HG02610 (cell line): ENCODE measurements around the gene TTC39A.

Experiments
- ATAC-seq: cut with Tn5 transposase; IDR thresholded peaks from one replicate; pipeline ENCODE4 v1.9.1; 2021; ENCODE audit warnings: mild to moderate bottlenecking, moderate library complexity; ENCODE audit not compliant: unreplicated experiment

The TTC39A gene

DNA sequence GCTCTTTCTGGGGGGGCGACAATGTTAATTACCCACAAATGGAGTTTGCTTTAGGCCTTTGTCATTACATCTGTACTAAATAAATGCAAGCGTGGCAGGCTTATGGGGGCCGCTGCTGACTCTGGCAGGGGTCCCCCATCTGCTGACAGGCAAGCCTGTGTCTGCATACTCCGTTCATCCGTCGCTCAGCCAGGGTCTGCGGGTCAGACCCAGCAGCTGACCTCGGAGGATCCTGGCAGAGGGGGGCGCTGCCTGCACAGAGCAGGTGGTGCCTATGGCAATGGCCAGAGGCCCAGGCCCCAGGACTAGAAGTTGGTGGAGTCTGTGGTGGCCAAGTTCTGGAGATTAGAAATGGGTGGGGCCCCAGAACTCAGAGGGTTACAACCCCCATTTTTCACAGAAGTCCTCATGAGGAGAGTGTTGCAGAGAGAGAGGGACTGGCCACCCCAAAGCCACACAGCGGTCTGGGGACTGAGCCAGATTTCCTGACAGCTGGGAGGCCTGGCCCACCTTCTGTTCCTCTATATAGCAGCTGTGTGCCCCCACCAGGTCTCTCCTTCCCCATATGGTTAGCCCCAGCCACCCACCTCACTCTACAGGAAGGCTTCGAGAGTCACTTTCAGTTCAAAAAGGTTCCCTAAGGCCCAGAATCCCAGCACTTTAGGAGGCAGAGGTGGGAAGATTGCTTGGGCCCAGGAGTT is 31.0 kb downstream of the TTC39A start:
- no peak for ATAC-seq

DNA sequence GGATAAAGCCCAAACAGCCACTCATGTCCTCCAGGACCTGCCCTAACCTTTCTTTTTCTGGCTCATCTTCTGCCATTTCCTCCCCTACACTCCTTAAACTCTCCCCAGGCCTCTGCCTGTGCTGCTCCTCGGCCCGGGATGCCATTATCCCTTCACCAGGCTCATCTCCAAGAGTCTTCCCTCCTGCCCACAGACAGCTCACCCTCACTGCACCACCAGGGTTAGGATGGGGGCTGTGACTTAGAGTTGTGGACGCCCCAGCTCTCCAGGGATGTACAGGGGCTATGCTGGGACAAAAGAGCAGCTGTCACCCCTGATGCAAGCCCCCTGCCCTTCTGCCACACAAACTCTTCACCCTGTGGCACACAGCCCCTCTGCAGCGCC is 32.0 kb downstream of the TTC39A start:
- no peak for ATAC-seq

DNA sequence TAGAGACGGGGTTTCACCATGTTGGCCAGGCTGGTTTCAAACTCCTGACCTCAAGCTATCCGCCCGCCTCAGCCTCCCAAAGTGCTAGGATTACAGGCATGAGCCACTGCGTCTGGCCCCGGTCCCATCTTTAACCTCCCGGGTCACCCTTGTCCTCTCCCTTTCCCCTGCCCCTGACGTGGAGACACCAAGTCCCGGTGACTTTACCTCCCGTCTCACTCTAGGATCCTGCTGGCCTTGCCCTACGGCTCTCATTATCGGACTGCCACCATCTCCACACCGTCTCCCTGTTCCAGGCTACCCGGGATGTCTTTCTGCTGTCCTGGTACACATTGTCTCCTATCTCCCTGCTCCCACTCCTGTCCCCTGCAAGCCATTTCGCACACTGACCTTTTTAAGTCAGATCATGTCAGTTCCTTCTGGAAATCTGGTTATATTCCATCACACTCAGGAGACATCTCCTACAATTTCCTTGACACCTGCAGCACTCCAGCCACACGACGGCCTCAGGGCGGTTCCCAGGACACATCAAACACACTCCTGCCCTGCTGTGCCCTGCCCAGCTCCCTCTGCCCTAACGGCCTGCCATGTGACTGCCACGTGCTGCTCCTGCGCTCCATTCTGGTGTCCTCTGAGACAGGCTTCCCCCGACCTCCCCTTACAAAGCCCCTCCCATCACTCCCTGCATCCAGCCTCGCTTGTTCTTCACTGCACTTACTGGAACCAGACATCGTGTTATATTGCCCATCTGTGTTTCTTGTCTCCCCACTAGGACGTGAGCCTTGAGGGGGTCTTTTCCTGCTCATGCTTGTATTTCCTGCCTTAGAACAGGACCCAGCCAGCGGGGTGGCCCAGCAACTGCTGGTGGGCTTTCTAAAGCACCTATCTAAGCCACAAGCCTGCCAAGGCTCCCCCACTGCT is 32.7 kb downstream of the TTC39A start:
- ATAC-seq = no peak

DNA sequence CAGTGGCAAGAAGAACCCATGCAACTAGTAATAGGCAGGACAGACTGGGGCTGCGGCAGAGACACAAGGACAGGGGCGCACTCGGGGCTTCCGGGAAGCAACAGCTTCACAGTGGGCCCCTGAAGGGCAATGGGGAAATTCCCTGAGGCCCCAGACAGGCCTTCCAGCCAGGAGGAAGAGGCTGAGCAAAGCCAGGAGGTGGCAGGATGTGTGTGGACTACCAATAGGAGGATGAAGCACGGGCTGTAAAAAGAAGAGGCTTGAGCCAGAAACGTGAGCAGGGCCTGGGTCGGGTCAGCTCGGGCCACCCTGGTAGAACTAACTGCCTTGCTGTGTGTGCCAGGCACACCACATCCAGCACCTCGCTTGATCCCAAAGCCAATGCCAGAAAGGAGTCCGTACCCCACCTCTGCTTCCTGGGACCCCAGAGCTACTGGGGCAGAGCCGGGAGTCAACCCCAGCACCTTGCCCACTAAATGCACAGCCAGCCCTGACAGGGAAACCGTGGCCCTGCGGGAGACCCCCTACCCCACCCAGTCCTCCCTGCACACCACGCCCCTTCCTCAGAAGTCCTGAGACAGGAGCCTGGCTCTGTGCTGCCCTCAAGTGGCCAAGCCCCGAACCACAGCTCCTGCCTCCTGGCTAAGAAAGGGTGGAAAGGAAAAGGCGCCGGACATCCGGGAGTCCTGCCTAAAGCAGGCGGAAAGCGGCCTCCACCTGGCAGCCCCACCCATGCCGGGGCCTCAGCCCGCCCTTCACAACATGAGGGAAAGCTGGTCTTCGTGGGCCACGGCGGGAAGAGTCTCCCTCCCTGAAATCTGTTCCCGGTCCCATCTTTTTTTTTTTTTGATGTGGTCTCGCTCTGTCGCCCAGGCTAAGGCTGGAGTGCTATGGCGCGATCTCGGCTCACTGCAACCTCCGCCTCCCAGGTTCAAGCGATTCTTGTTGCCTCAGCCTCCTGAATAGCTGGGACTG is 33.7 kb downstream of the TTC39A start:
- peak; percentile 43 for ATAC-seq

DNA sequence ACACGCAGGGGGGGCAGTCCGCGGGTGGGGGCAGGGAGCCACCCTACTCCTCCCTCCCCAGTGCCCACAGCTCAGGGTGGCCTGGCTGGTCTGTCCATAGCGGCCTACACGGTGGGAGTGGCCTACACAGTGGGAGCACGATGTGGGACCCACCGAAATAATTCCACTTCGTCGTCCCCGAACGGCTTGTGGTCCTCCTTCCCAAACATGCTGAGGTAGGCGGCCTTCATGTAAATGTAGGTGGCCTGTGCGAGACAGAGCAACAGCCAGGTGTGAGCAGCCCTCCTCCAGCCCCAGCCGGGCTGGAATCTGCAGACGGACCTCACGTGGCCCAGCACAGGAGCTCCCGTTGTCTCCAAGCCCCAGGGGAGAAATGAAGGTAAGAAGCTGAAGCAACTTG is 34.4 kb downstream of the TTC39A start:
- no peak for ATAC-seq

DNA sequence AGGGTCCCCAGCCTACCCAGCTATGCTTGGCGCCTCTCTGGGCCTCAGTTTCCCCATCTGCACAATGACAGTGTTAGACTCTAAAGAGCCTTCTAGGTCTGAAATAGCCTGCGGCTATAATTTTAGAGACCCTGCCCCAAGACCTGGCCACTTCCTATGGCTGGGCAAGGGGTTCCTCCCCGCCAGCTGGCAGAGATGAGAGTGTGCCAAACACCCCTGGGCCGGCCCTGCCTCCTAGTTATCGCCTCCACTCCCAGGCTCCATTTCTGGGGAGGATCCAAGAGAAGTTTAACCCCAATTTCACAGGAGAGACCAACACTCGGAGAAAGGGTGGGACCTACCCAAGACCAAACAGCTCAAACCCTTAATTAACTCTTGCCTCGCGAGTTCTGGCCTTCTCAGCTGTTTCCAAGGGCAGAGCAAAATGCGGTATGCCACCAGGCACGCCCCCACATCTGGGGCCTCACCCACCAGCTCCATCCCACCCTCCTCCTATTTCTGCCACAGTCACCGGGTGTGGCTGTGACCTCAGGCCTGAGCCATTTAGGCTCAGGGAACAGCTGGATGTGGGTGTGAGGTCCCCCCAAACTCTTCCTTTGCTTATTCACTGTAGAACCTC is 35.7 kb downstream of the TTC39A start:
- ATAC-seq = no peak

DNA sequence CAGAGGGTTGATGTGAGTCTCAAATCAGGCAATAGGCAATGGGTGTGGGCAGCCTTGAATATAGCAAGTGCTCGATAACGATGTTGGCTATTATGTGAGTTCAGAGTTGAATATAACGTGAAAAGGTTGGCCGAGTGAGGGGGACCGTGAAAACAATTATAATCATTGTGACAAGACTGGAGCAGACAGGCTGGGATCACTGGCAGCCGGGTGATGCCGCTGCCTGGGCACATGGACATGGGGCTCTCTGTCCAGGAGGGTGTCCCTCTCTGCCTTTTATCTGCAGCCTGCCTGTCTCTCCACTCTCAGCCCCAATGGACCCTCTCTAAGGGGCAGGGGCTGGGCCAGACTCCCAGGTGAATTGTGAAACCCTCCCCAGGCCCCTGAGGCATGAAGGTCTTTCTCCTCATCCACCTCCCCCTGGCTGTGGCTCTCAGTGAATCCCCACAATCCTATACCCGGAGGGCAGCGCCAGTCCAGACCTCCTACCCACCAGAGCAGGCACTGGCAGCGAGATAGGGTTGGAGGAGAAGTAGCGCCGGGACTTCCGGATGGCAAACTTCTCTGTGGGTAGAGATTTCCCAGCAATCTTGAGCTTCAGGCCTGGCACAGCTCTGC is 36.4 kb downstream of the TTC39A start:
- ATAC-seq = no peak

DNA sequence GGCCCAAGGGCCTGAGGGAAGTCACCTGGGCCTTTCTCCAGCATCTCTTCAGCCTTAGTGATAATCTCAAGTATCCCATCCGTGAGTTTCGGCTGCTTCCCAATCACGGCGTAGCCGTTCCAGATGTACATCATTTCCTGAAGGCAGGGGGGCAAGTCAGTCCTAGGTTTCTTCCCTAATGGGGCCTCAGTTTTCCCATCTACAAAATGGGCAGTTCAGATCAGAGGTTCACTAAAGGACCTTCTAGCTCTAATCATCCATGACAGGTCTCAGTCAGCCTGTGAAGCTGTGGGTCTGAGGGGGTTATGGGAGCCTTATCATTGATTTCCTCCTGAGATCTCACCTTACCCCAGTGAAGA is 39.9 kb downstream of the TTC39A start:
- ATAC-seq = no peak

DNA sequence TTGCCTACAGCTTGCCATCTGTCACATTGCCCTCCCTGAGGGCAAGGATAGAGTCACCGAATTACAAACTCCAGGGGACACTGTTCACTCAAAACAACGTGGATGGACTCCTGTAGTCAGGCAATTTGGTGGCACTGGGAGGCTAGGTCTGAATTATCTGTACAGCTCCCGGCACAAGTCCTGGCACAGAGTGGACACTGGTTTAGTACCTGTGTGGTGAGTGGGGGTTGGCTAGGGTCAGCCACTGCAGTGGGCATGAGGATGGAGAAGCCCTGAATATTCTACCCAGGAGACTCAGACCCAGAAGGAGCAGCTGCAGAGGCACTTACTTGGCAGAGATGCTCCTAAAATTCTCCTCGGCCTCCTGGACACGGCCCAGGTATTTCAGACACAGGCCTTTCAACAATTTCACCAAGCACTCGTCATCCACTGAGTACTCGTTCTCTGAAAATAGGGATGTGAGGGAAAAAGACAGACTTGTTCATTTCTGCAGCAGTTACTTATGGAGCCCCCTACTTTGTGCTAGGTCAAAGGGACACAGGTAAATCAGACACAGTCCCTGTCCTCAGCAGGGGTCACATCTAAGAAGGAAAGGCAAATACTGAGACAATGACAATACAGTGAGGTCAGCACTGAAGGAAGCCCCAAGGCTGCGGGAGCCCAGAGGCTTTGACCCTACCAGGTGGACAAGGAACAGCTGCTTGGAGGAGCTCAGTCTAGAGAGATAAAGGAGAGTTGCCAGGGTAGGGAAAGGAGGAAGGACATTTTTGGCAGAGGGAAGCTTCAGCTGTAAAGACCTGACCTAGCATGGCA is 40.5 kb downstream of the TTC39A start:
- ATAC-seq = no peak

DNA sequence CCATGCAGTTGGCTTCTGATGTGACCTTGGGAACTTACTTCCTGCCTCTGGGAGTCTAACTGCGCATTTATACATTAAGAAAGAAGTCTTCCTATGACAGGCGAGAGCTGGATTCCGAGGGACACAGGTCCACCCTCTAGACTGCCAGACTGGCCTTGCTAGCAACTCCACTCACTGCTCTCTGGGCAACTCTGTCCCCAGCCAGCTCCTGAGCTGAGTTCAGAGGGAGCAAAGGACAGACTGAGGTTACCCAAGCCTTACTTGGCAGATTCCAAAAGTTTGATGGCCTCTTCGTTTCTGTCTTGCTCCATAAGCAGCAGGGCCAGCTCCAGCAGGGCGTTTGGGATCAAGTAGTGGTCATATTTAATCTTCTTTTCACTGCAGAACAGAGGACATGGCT is 41.8 kb downstream of the TTC39A start:
- no peak for ATAC-seq

DNA sequence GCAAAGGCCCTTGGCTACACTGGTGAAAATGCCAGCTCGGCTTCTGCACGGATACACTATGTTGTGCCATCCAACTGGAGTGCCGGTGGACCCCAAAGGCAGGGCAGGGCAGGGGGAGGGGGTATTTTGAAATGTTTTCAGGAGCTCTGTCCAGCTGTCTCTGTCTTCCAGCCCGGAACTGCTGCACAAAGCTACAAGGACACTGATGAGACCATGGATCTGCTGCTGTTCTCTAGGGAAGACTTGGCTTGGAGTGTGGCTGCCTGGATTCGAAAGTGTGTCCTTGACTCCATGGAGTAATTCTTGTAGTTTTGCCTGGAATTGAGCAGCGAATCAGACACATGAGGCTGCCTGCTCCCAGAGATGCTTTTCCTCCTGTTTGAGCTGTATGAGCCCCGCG is 42.4 kb downstream of the TTC39A start:
- no peak for ATAC-seq

DNA sequence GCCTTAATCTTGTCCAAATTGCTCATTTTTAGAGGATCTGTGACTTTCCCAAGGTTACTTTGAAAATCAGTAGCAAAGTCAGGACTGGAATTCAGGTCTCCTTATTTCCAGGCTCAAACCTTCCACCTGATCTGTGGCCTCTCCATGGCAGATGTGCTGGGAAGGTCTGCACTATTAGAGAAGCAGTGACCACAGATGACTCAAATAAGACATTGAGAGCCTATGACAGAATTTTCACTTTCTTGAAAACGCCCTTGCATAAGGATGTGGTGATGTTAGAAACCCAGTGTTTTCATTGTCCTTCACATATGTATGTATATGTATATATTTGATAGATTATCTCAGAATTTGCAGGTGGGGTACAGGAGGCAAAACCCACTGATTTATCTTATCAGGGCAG is 45.3 kb downstream of the TTC39A start:
- ATAC-seq = peak; percentile 97

DNA sequence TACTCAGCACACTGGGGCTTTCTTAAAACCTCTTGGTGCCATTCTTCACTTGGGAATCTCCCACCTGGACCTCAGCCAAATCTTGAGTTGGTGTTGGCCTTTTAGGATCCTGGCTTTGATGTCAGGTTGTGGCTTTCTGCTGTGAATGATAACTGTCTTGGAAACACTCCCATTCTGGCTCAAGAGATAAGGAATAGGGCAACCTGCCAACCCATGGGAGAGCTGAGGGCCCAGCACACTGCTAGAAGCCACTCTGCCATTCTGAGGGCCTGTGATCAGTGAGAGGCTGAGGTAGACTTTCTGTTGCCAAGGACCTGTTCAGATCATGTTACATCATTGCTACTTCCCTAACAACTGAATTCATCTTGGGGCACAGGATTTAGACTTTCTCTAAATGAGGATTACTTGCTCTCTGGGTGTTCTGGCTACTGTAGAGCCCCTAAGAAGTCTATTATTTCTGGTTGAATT is 45.8 kb downstream of the TTC39A start:
- ATAC-seq = peak; percentile 41

DNA sequence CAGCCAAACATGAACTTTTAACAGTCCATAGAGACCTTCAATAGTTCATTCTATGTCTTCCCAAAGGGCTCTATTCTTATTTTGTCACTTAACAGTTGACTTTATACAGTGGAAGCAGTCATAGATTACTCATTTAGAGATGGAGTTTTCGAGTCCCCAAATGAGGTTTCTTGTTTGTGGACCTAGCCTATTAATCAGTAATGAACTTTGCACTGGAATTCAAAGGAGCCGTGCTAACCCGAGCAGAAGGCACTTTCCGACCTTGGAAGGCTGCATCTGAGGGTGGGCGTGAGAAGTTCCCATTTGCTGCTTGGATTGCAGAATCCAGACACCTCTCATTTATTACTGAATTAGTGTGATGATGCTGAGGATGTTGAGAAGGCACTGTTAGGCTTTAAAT is 46.4 kb downstream of the TTC39A start:
- no peak for ATAC-seq

DNA sequence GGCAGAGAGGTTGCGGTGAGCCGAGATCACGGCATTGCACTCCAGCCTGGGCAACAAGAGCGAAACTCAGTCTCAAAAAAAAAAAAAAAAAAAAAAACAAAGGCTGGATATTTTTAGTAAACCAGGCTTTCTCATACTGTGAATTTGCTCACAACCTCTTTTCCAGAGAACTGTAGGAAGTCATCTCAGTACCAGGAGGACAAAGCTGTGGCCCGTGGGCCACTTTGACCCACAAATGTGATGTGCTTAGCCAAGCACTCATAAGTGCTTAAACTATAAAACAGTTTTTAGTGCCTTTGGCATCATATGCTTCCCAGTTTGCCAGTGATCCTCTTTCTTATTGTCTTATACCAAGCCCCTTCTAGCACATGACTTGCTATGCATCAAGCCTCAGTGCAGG is 47.8 kb downstream of the TTC39A start:
- no peak for ATAC-seq

DNA sequence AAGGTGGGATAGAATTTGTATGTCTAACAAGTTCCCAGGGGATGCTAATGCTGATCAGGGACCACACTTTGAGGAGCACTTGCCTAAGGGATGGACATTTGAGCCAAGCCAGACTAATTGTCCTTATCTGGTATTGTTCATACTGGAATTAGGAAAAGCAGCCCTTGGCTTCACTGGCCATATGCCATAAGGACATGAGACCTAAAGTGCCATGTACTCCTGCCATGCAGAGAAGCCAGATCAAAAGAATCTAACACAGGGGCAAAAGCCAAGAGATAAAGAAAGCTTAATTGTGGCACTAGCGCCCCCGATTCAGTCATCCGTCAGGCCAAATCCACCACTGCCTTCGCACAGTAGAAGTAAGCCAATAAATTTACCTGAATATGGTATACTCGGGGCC is 48.6 kb downstream of the TTC39A start:
- no peak for ATAC-seq

DNA sequence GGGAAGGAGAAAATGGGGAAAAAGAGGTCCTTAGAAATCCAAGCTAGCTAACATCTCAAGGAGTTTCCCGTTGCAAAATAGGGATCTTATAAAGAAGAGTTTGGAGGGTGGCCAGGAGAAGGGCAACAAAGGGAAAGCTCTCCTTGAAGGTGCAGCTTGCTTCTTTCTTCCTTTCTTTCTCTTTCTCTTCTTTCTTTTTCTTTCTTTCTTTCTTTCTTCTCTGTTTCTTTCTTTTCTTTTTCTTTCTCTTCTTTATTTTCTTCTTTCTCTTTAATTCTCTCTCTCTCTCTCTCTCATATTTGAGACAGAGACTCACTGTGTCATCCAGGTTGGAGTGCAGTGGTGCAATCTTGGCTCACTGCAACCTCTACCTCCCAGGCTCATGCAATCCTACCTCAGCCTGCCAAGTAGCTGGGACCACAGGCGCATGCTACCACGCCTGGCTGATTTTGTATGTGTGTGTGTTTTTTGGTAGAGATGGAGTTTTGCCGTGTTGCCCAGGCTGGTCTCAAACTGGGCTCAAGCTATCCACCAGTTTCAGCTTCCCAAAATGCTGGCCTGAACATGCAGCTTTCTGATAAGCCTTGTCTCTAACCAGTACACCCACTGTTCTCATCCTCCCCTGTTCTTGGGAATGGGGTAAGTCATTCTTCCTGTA is 49.9 kb downstream of the TTC39A start:
- ATAC-seq = no peak

DNA sequence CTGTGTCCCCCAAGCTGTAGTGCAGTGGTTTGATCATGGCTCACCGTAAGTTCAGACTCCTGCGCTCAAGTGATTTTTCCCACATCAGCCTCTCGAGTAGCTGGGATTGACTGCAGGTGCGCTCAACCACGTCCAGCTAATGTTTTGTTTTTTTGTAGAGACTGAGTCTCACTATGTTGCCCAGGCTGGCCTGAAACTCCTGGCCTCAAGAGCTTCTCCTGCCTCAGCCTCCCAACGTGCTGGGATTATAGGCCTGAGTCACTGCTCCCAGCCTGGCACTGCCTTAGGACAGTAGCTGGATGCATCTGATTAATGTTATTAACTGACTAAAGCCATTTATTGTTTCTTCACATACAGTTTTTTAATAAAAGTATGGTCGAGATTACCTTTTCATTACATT is 54.1 kb downstream of the TTC39A start:
- no peak for ATAC-seq

DNA sequence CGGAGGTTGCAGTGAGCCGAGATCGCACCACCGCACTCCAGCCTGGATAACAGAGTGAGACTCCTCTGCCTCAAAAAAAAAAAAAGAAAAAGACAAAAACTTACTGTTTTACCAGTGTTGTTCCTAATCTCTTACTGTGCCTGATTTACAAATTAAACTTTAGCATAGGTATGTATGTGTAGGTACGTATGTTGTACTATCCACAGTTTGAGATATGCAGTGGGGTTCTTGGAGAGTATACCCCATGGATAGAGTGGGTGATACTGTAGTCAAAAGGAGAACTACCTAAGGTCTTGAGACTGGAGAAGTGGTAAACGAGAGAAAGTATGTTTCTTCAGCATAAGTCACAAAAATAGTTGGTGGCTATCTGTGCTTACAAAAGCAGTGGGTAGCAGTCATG is 55.7 kb downstream of the TTC39A start:
- no peak for ATAC-seq
